Keratinocyte (primary cell): ENCODE measurements around the gene SORT1. TPM values are rescaled to one million over a fixed set of nuclear protein-coding genes. Genes with fewer than 3 reads are reported as not detected.

Source experiments
- DNase-seq: peaks from one replicate; pipeline ENCODE4 v3.0.0-alpha.2; 2011; ENCODE audit warnings: low read depth, missing footprints, low spot score
- FAIRE-seq: peaks from 2 replicates; lab custom pipeline; 2011; peaks lifted over from hg19 to GRCh38; lab: Jason Lieb, UNC
- H2AFZ ChIP-seq: 2 replicates; pipeline ENCODE4 v1.6.0; 2012; ENCODE audit warnings: low read length, control low read depth, inconsistent platforms; ENCODE audit not compliant: control insufficient read depth
- H3K27ac ChIP-seq: 2 replicates; pipeline ENCODE4 v1.5.1; 2011; ENCODE audit warnings: low read length; ENCODE audit not compliant: control insufficient read depth, insufficient read depth
- H3K27me3 ChIP-seq: 3 replicates; pipeline ENCODE4 v1.6.0; 2011; ENCODE audit warnings: low read length; ENCODE audit not compliant: control insufficient read depth, insufficient read depth; ENCODE audit errors: extremely low read depth
- H3K36me3 ChIP-seq, 2 experiments: 2 replicates in 1 of 2; 3 replicates in 1 of 2; pipeline ENCODE4 v1.5.1; 2011; ENCODE audit warnings: low read length in 2 of 2, mild to moderate bottlenecking in 1 of 2; ENCODE audit not compliant: control insufficient read depth in 2 of 2, insufficient read depth in 2 of 2; ENCODE audit errors: extremely low read depth in 1 of 2
- H3K4me1 ChIP-seq: 3 replicates; pipeline ENCODE4 v1.5.1; 2011; ENCODE audit warnings: low read length; ENCODE audit not compliant: control insufficient read depth, insufficient read depth; ENCODE audit errors: extremely low read depth
- H3K4me2 ChIP-seq: 3 replicates; pipeline ENCODE4 v1.6.0; 2011; ENCODE audit warnings: low read depth, low read length; ENCODE audit not compliant: control insufficient read depth, insufficient read depth; ENCODE audit errors: extremely low read depth
- H3K4me3 ChIP-seq, 3 experiments: fragments of 200-600 bp in 1 of 3; sonication (generic) in 1 of 3; 2 replicates in 2 of 3; 3 replicates in 1 of 3; pipeline ENCODE4 v1.5.1; 2011 to 2016; ENCODE audit warnings: low read length in 3 of 3, mild to moderate bottlenecking in 3 of 3, control low read depth in 2 of 3, inconsistent platforms in 1 of 3, low read depth in 1 of 3, mixed read lengths in 1 of 3, mixed run types in 1 of 3, moderate library complexity in 1 of 3; ENCODE audit not compliant: control insufficient read depth in 2 of 3, insufficient read depth in 2 of 3; ENCODE audit errors: extremely low read depth in 1 of 3
- H3K79me2 ChIP-seq: 2 replicates; pipeline ENCODE4 v1.6.0; 2012; ENCODE audit warnings: low read length; ENCODE audit not compliant: control insufficient read depth, insufficient read depth
- H3K9ac ChIP-seq: 3 replicates; pipeline ENCODE4 v1.6.0; 2011; ENCODE audit warnings: low read length; ENCODE audit not compliant: control insufficient read depth, insufficient read depth; ENCODE audit errors: extremely low read depth
- H3K9me1 ChIP-seq: 3 replicates; pipeline ENCODE4 v1.6.0; 2011; ENCODE audit warnings: low read length; ENCODE audit not compliant: control insufficient read depth, insufficient read depth; ENCODE audit errors: extremely low read depth
- H3K9me3 ChIP-seq: 2 replicates; pipeline ENCODE4 v1.5.1; 2012; ENCODE audit warnings: low read depth, low read length; ENCODE audit not compliant: control insufficient read depth
- H4K20me1 ChIP-seq: 3 replicates; pipeline ENCODE4 v1.6.0; 2011; ENCODE audit warnings: low read length; ENCODE audit not compliant: control insufficient read depth, insufficient read depth; ENCODE audit errors: extremely low read depth
- CTCF ChIP-seq, 3 experiments: IDR thresholded peaks in 1 of 3; conservative IDR thresholded peaks in 1 of 3; optimal IDR thresholded peaks in 1 of 3; 2 replicates in 2 of 3; 3 replicates in 1 of 3; pipeline versions ENCODE3 to v1.5.1; 2011; ENCODE audit warnings: low read length in 3 of 3, mild to moderate bottlenecking in 3 of 3, moderate library complexity in 2 of 3, control low read depth in 1 of 3, inconsistent platforms in 1 of 3; ENCODE audit not compliant: insufficient read depth in 2 of 3; ENCODE audit errors: extremely low read depth in 1 of 3
- EZH2 ChIP-seq: IDR thresholded peaks from one replicate; pipeline ENCODE4 v1.6.1; 2012; ENCODE audit warnings: inconsistent platforms, mild to moderate bottlenecking, low read length, moderate library complexity
- dilution Hi-C: fragments of 300-500 bp; cut with MboI; formaldehyde crosslinking; loops from one replicate; pipeline ENCODE4 v1.7.0; 2020; ENCODE audit warnings: low sequenced_read_pairs; ENCODE audit not compliant: extremely low pct_ligation_motif_present
- polyA plus RNA-seq, 5 experiments: library from polyadenylated mRNA; depleted of rRNA in 3 of 5; stranded (reverse) in 3 of 5; stranded (forward) in 1 of 5; unstranded in 1 of 5; fragments of >200 nt; gene quantifications; 1 replicate in 1 of 5; 2 replicates in 3 of 5; 3 replicates in 1 of 5; pipeline versions ENCODE4 v1.2.1 to v1.2.3, GENCODE V29; 2011 to 2012; ENCODE audit warnings: missing spikeins in 2 of 5, low read depth in 1 of 5, low replicate concordance in 1 of 5

The SORT1 gene
- polyA plus RNA-seq, 1 donor (not counting 4 experiments of a cell fraction or from before 2014, with no cell fraction given) = 1.6 TPM

- Histone ChIP-seq H3K9me1 (no peaks in the 10 kb centered on the region), H3K36me3 (no peaks in the 10 kb centered on the region), H3K79me2 (no peaks in the 10 kb centered on the region), H3K9me3 (no peaks in the 10 kb centered on the region), H4K20me1 (no peaks in the 10 kb centered on the region), H3K4me1 (no peaks in the 10 kb centered on the region), H3K27me3 (peaks cover 4% of the 10 kb centered on the region), H3K4me3 (no peak overlapping the region), H3K27ac (no peak overlapping the region), H3K4me2 (no peak overlapping the region), H3K9ac (no peak overlapping the region), H2AFZ (no peak overlapping the region)
- no peak for TF ChIP-seq EZH2
- TF ChIP-seq CTCF (optimal IDR thresholded peaks at IDR 0.05 in 1 of 3, IDR thresholded peaks at IDR 0.05 in 1 of 3, conservative IDR thresholded peaks at IDR 0.05 in 1 of 3; ENCODE audit: extremely low read depth in 1 of 3, insufficient read depth in 2 of 3, low read length in 3 of 3) = no peak
- FAIRE-seq (no peak), DNase-seq (no peak)
- dilution Hi-C loops = no loop called here
Measured at GRCh38 chr1:109309347-109309746, 88.4 kb downstream of the SORT1 start.

- TF ChIP-seq CTCF (optimal IDR thresholded peaks at IDR 0.05 in 1 of 3, IDR thresholded peaks at IDR 0.05 in 1 of 3, conservative IDR thresholded peaks at IDR 0.05 in 1 of 3; ENCODE audit: extremely low read depth in 1 of 3, insufficient read depth in 2 of 3, low read length in 3 of 3) (no peak), EZH2 (no peak)
- Histone ChIP-seq H4K20me1 (no peaks in the 10 kb centered on the region), H2AFZ (no peak overlapping the region), H3K9me3 (no peaks in the 10 kb centered on the region), H3K4me3 (no peak overlapping the region), H3K4me1 (no peaks in the 10 kb centered on the region), H3K9me1 (no peaks in the 10 kb centered on the region), H3K36me3 (no peaks in the 10 kb centered on the region), H3K79me2 (no peaks in the 10 kb centered on the region), H3K4me2 (no peak overlapping the region), H3K27ac (no peak overlapping the region), H3K27me3 (peaks cover 4% of the 10 kb centered on the region), H3K9ac (no peak overlapping the region)
- FAIRE-seq = no peak
- dilution Hi-C loops = no loop called here
- DNase-seq = no peak
Measured at GRCh38 chr1:109307274-109308021, 90.3 kb downstream of the SORT1 start.
